Ishikawa (cell line): ENCODE measurements around the gene TMEM132A.

Source experiments
- EGR1 ChIP-seq: IDR thresholded peaks from 2 replicates; pipeline ENCODE4 v1.6.1; 2012
- RAD21 ChIP-seq: IDR thresholded peaks from 2 replicates; pipeline ENCODE4 v1.6.1; 2012; ENCODE audit warnings: low read depth
- YY1 ChIP-seq: IDR thresholded peaks from 2 replicates; pipeline ENCODE4 v1.6.1; 2012; ENCODE audit warnings: low read depth
- TF ChIP-seq, protein P1 (sequence below): IDR thresholded peaks from 2 replicates; pipeline ENCODE4 v1.6.1; 2012

DNA sequence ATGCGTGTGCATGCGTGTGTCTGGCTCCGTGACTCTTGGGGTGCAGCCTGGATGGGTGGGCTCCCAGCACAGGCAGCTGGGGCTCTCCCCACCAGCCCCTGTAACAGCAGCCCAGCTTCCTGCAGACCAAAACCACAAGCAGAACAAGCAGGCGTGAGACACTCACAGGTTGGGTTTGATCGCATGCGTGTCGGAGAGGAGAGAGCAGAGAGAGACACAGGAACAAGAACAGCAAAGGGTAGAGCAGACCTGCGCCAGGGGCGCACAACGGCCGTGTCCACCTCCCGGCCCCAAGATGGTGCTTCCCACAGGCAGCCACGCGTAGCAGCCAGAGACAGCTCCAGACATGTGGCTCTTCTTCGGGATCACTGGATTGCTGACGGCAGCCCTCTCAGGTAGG, 47.3 kb downstream of the TMEM132A start, which contains the start of gene CD6:
- no peak for TF ChIP-seq EGR1
- TF ChIP-seq, protein P1, sequence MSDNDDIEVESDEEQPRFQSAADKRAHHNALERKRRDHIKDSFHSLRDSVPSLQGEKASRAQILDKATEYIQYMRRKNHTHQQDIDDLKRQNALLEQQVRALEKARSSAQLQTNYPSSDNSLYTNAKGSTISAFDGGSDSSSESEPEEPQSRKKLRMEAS, result no peak
- no peak for TF ChIP-seq RAD21
- TF ChIP-seq YY1, result no peak
